Rectal smooth muscle tissue (tissue), 1 donor: ENCODE measurements around the gene POMZP3.
"Not testable (repeated sequence)": the region's sequence is repeated elsewhere in the genome, so short reads cannot be mapped to it uniquely, and the experiment has no call there.

Experiments used
- H3K27ac ChIP-seq: one replicate; pipeline ENCODE4 v1.7.0; 2013; ENCODE audit warnings: low read depth, low read length, inconsistent platforms
- H3K27me3 ChIP-seq: one replicate; pipeline ENCODE4 v1.7.0; 2013; ENCODE audit warnings: low read length; ENCODE audit not compliant: control insufficient read depth, insufficient read depth
- H3K36me3 ChIP-seq: one replicate; pipeline ENCODE4 v1.7.0; 2013; ENCODE audit warnings: low read length; ENCODE audit not compliant: control insufficient read depth, insufficient read depth
- H3K4me1 ChIP-seq: one replicate; pipeline ENCODE4 v1.7.0; 2013; ENCODE audit warnings: low read length; ENCODE audit not compliant: control insufficient read depth, insufficient read depth
- H3K4me3 ChIP-seq: one replicate; pipeline ENCODE4 v1.7.0; 2013; ENCODE audit warnings: low read length
- H3K9ac ChIP-seq: one replicate; pipeline ENCODE4 v1.7.0; 2013; ENCODE audit warnings: low read length

POMZP3 gene

DNA sequence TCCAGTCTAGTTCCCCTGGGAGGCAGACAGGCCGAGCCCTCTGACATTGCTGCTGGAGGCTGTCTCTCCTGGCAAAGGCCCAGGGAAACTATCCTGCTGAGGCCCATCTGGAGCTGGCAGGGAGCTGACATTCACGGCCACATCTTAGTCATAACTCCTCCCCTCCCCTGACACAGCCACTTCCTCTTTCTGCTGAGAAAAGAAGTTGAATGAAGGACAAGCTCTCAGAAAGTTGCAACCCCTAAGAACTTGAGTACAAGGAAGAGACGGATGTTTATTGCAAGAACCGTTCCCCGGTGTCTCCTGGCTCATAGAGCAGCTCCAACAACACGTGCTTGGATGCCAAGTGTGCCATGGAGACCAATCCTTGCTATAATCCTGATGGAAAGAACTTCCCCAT, 21.1 kb downstream of the POMZP3 start:
- H3K27me3 ChIP-seq, H3K4me3 ChIP-seq, H3K36me3 ChIP-seq, H3K4me1 ChIP-seq, H3K27ac ChIP-seq, H3K9ac ChIP-seq: not testable (repeated sequence)

DNA sequence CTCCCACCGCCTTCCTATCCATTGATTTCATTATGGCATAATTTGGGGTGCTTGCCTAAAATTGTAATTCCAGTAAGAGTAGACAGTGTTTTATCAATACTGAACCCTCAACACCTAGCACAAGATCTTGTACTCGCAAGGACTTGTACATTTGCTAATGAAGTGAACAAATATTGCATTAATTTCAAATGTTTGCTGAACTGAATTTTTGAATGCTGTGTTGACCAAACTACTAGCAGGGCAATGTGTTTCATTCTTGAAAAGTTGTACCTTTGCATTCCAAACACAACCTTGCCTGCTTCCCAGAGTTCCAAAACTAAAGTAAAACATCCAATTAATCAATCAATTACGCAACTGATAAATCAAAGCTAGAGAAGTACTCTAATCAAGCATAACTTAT, 26.4 kb downstream of the POMZP3 start:
- not testable (repeated sequence) for H3K9ac ChIP-seq, H3K27ac ChIP-seq, H3K4me1 ChIP-seq, H3K4me3 ChIP-seq, H3K27me3 ChIP-seq, H3K36me3 ChIP-seq

DNA sequence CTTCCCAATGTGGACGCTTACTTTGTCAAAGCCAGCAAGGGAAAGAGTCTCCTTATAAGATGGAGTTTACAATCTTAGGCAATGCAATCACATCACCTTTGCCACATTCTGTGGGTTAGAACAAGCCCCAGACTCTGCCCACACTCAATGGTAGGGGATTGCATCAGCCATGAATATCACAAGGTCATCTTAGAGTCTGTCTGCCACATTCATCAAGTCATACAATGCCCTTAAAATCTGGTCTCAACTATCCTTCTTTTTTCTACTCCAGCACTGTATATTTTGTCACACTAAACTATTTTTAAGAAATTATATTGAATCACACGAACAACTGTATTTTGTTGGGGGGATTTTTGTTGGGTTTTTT, 27.0 kb downstream of the POMZP3 start:
- H3K4me3 ChIP-seq, H3K27me3 ChIP-seq, H3K36me3 ChIP-seq, H3K9ac ChIP-seq, H3K4me1 ChIP-seq, H3K27ac ChIP-seq: not testable (repeated sequence)

DNA sequence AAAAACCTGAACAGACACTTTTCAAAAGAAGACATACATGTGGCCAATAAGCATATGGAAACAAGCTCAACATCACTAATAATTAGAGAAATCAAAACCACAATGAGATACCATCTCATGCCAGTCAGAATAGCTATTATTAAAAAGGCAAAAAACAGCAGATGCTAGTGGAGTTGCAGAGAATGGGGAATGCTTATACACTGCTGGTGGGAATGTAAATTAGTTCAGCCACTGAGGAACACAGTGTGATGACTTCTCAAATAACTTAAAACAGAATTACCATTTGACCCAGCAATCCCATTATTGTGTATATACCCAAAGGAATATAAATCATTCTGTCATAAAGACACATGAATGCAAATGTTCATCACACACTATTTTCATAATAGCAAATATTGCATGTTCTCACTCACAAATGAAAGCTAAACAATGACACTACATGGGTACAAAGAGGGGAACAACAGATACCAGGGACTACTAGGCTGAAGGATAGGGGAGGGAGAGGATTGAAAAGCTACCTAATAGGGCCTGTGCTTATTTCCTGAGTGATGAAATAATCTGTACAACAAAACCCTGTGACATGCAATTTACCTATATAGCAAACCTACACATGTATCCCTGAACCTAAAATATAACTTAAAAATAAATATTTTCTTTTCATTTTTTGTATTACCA, 28.4 kb downstream of the POMZP3 start:
- not testable (repeated sequence) for H3K4me1 ChIP-seq, H3K4me3 ChIP-seq, H3K36me3 ChIP-seq, H3K9ac ChIP-seq, H3K27ac ChIP-seq, H3K27me3 ChIP-seq

DNA sequence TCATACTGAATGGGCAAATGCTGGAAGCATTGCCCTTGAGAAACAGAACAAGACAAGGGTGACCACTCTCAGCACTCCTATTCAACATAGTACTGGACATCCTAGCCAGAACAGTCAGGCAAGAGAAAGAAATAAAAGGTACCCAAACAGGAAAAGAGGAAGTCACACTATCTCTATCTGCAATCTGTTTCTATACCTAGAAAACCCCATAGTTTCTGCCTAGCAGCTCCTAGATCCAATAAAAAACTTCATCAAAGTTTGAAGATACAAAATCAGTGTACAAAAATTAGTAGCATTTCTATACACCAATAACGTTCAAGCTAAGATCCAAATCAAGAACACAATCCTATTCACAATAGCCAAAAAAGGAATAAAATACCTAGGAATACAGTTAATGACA, 29.8 kb downstream of the POMZP3 start:
- not testable (repeated sequence) for H3K9ac ChIP-seq, H3K4me1 ChIP-seq, H3K36me3 ChIP-seq, H3K27me3 ChIP-seq, H3K4me3 ChIP-seq, H3K27ac ChIP-seq

DNA sequence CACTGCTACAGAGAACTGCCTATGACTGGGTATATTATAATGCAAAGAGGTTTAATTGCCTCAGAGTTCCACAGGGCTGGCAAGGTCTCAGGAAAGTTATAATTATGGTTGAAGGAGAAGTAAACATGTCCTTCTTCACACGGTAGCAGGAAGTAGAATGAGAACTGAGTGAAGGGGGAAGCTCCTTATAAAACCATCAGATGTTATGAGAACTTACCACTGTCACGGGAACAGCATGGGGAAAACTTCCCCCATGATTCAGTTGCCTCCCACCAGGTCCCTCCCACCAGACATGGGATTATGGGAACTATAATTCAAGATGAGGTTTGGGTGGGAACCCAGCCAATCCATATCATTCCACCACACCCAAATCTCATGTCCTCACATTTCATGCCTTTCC, 34.4 kb downstream of the POMZP3 start:
- H3K36me3 ChIP-seq, H3K27me3 ChIP-seq, H3K4me3 ChIP-seq, H3K9ac ChIP-seq, H3K4me1 ChIP-seq, H3K27ac ChIP-seq: not testable (repeated sequence)

DNA sequence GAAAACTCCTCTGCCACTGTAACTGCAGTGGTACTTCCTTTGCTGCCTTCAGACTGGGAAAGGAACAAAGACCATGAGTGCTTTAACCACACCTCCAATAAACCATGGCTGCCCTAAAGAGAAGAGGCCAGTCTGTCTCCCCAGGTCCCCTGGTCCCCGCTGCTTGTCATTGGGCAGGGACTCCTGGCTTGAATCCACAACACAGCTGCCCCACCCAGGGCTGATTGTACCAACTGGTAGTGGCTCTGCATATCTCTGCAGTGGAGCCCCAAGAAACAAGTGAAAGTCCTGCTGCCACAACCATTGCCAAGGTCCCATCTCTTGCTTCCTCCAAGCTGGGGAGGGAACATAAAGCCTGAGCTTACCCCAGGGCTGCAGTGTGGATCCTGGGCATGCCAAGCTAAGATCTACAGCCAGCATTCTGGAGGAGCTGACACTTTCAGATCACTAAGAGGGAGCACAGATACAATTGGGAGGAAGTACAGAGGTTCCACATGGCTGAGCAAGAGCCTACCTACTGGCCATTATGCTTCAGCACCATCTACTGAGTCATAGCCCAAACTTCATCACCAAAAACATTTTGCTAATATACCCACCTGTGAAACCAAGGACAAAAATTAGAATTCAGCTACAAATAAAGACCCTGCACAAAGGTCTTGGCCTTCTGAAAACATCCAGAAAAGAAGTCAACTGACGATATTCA, 35.3 kb downstream of the POMZP3 start:
- H3K4me1 ChIP-seq, H3K27ac ChIP-seq, H3K27me3 ChIP-seq, H3K36me3 ChIP-seq, H3K4me3 ChIP-seq, H3K9ac ChIP-seq: not testable (repeated sequence)

DNA sequence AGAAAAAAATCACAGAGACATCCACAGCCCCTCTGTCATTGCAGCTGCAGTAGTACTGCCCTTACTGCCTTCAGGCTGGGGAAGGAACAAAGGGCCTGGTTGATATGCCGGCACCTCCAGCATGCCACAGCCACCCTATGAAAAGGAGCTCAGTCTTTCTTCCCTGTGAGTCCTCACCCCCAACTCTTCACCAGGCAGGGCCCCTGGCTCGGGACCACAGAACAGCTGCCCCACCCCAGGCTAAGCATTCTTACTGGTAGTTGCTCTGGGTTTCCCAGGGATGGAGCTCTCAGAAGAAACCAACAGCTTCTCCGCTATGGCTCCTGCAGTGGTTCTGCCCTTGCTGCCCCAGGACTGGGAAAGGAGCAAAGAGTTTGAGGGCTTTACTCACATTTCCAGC, 36.0 kb downstream of the POMZP3 start:
- not testable (repeated sequence) for H3K27me3 ChIP-seq, H3K4me3 ChIP-seq, H3K9ac ChIP-seq, H3K27ac ChIP-seq, H3K4me1 ChIP-seq, H3K36me3 ChIP-seq

DNA sequence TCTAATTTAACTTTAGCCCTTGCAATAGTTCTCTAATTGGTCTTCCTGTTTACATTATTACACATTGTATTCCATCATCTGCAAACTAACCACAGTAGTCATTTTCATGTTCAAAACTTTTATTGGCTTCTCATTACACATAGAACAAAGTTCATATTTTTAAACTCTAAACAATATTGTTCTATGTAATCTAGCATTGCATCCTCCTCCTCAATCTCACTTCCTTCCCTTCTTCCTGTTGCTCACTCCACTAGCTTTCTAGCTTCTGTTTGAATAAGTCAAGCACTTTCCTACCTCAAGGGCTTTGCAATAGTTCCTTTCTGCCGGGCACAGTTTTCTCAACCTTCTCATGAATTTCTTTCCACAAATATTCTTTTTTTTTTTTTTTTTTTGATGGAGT, 38.5 kb downstream of the POMZP3 start:
- H3K36me3 ChIP-seq, H3K4me1 ChIP-seq, H3K27me3 ChIP-seq, H3K4me3 ChIP-seq, H3K27ac ChIP-seq, H3K9ac ChIP-seq: not testable (repeated sequence)

DNA sequence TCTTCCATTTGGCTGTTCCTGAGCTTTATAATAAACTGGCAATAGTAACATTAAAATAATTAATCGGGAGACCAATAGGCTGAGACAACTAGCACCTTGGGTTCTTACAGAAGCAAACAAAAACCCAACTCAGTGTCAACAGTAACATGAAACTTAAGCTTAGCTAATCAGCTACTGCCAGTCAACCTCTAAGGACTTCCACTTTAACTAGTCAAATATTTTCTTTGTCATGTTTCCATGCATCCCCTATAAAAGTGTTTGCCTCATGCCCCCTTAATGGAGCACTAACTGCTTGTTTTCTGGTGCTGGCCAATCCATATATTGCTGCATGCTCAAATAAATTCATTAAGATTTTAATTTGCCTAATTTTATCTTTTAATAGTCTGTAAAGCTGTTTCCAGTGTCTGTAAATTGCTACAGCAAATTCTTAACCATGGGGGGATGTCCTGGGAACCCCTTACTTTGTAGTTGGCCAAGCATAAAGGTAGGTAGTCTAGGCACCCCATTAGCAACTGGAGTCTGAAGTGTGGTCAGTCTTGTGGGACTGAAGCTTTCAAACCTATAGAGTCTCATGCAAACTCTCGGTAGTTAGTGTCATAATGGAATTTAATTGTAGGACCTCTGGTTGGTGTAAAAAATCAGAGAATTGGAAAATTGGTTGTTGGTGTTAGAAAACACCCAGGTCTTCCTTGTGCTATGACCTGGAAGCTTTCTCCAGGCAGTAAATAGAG, 40.3 kb downstream of the POMZP3 start:
- H3K9ac ChIP-seq, H3K36me3 ChIP-seq, H3K4me1 ChIP-seq, H3K27ac ChIP-seq, H3K27me3 ChIP-seq, H3K4me3 ChIP-seq: not testable (repeated sequence)

DNA sequence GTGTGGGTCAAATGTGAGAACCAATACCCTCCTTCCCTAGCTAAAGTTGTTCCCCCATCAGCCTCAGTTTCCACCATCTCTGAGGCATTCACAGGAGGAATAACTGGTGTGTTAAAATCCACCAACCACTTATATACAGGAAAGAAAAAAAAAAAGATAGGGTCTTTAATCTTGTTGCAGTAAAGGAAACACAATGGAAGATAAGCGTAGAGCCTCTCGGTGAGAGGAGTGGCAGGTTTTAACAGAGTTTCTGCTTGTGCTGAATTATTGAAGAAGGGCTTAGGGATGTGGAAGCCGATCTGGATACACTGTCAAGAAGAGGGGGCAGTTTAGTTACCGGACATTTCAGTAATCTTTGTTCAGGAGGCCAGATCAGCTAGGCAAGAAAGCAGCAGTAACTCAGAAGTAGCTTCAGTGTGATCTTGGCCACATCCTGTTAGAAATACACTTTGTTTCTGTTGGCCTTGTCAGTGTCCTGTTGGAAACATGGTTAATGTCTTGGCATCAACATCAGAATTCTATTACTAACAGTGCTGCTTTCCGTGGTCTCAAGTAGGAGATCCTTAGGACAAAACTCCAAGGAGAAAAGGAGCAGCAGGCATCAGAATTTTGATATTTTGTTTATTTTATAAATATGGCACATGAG, 43.3 kb downstream of the POMZP3 start:
- H3K9ac ChIP-seq, H3K4me1 ChIP-seq, H3K4me3 ChIP-seq, H3K27ac ChIP-seq, H3K36me3 ChIP-seq, H3K27me3 ChIP-seq: not testable (repeated sequence)

DNA sequence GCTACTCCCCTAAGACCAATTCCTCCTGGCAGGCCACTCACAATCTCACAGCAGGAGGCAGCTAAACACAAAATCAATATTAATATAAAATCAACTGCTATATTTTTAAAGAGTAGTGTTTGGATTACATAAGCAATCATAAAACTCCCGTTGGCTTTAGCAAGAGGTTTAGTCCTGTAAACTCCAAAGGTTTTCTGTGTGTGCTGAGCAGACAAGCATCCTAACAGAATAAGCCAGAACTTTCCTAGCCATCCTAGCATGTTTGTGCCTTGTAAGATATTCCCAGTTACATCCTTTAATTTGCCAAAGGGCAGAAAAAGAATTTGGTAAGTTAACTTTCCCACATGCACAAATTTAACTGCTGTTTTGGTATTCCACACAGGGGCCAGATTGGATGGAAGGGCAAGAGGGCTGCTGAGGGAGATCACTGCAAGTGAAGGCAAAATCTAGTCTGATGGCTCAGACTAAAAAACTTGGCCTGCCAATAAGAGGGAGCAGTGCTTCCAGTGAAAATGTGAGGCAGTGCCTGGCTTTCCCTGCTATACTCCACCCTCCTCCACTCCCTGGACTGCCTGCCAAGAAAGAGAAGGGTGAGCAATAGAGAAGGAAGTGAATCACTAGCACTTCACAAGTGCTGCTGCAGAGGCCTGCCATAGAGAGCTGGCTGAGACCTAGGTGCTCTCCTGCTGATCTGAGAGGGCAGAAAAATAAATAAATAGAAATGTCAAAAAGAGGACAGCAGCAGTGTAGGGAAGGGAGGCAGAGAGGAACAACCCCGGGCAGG, 44.0 kb downstream of the POMZP3 start:
- not testable (repeated sequence) for H3K27me3 ChIP-seq, H3K4me3 ChIP-seq, H3K9ac ChIP-seq, H3K4me1 ChIP-seq, H3K36me3 ChIP-seq
- peak overlapping the region; percentile 45 for H3K27ac ChIP-seq
